GM19099 (cell line): Measurements from ENCODE around the gene ALPI.

Experiments
- POLR2A ChIP-seq: IDR thresholded peaks from 3 replicates; pipeline ENCODE4 v1.6.1; 2011; ENCODE audit warnings: low read depth; ENCODE audit not compliant: insufficient read length; ENCODE audit errors: extremely low read depth

Gene ALPI

DNA sequence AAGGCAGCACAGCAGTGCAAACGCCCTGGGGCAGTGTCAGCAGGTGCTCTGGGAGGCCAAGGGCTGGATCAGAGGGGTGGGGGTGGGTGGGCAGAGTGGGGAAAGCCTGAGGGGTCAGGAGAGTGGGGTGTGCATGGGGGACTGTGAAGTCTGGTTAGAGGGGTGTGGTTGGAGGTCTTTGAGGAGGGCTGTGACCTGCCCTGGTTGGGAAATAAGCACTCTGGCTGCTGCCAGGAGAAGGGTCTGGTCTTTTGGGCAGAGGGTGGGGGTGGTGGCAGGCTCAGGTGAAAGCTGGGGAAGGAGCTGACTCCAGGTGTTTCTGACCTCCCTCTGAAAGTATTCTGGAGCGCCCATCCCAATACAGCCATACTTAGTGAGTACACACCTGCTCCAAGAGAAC lies 4.2 kb downstream of the ALPI start:
- no peak for TF ChIP-seq POLR2A

DNA sequence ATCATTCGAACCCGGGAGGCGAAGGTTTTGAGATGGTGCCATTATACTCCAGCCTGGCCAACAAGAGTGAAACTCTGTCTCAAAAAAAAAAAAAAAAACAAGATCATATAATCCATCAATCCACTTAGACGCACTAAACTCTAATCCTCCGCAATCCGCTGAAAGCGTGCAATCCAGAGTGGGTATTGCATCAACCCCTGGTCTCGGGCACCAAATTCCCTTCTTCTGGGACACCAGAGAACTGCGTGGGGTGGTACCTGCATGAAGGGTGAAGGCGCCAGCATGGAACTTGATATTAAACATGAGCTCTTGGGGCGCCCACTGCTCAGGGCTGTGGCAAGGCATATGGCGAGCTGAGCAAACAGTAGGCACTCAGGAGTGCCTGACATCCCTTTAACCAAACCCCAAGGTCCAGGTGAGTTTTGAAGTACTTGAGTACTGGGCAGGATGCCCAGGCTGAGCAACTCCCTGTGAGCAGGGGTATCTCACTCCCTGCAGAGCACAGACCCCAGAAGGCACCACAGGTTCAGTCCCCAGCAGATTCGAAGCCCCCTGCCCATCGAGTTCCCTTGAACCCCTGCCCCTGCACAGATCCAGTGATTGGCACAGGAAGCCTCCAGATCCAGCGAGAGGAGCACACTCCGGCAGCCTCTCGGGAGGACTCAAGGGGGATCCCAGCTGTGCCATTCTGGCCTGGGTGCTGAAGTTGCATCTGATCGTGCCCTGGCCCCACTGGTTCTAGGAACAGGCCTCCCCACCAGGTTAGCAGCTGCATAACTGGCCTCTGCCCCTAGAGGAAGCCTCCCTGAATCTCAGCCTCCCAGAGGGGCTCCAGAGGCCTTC lies 8.0 kb downstream of the ALPI start:
- no peak for TF ChIP-seq POLR2A

DNA sequence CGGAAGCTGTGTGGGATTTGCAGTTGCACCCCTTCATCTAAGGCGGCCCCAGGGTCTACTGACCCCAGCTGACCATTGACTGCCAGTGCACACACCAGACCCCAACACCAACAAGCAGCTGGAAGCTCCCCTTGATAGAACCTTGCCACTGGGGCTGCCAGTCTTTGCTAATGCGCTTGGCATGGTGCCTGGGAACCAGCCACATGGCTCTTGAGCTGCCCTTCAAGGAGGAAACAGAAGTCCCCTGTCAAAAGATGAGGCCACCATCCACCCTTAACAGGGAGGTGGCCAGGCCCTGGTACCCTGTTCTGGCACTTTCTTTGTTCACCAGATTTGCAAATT lies 8.6 kb downstream of the ALPI start:
- TF ChIP-seq POLR2A, result no peak

DNA sequence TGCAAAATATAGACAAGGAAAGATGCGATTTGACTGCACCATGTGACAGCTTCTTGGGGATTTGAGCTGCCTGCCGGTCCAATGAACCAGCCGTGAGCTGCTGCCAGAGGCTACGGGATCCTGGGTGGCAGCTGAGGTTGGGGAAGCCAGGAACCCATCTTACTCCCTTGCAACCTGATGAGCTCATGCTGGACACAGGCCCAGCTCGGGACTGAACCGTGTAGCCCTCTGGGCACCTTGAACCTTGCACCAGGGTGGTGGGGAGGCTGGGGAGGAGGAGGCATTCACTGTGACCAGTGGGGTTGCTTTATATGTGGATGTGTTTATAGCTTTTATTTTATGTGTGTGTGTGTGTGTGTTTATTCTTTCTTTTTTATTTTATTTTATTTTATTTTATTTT lies 9.1 kb downstream of the ALPI start:
- TF ChIP-seq POLR2A, result no peak

DNA sequence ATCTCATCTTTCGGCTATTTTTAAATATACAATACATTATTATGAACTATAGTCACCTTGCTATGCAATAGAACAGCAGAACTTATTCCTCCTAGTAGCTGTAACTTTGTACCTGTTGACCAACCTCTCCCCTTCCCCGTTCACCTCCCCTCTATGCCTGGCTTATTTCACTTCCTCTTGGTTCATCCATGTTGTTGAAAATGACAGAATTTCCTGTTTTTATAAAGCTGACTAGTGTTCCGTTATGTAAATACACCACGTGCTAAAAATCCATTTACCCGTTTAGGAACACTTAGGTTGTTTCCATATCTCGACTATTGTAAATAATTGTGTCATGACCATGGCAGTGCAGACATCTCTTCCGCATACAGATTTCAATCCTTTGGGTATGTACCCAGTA lies 10.3 kb downstream of the ALPI start:
- no peak for TF ChIP-seq POLR2A

DNA sequence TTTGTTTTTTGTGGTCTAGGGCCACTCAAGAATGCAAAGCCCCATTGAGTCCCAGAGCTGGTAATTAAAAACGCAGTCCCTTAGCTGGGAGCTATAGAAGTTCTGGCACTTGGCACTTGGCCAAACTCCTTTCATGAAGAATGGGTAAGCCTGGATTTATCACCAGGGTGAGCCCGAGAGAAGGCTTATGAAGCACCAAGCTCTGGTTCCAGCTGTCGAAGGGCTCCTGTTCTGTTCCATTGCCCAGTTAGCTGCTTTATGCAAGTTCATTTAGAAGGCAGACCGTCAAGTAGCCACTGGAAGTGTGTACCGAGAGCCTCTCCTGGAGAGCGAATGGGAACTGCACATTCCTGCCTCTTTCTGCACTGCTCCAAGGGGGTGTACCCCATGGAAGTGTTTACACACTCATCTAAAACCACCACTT lies 17.5 kb downstream of the ALPI start:
- no peak for TF ChIP-seq POLR2A

DNA sequence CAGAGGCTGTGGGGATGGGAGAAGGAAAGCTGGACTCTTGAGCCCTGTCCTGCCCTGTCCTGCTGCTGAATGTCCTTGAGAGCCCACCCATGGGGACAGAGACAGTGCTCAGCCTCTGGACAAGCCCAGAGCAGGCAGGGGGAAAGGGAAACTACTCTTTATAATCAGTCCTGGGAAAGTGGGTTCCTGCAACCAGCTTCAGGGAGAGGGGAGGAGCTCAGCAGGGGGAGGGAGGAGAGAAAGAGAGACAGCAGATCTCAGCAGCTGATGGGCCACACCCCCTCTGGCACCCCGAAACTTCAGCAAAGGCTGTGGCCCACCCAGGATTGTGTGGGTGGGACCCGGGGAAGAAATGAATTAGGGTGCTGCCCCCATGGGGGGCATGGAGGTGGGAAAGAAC lies 20.1 kb downstream of the ALPI start:
- no peak for TF ChIP-seq POLR2A

DNA sequence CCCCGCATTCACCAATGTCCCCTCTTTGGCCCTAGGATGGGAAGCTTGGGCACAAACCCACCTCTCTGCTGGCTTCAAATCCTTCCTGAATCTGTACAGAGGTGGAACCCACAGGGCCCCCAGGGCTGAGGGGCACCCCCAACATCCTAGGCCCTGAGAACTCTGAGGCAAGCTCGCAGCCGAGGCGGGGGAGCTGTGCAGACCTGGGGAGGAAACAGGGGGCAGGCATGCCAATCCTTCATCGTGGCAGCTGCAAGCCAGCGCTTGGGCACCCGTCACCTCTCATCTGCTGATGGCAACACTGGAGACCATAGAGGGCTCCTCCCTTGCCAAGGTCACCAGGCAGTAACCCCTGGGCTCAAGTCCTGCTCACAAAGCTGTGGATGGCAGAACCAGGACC lies 20.8 kb downstream of the ALPI start:
- TF ChIP-seq POLR2A, result no peak

DNA sequence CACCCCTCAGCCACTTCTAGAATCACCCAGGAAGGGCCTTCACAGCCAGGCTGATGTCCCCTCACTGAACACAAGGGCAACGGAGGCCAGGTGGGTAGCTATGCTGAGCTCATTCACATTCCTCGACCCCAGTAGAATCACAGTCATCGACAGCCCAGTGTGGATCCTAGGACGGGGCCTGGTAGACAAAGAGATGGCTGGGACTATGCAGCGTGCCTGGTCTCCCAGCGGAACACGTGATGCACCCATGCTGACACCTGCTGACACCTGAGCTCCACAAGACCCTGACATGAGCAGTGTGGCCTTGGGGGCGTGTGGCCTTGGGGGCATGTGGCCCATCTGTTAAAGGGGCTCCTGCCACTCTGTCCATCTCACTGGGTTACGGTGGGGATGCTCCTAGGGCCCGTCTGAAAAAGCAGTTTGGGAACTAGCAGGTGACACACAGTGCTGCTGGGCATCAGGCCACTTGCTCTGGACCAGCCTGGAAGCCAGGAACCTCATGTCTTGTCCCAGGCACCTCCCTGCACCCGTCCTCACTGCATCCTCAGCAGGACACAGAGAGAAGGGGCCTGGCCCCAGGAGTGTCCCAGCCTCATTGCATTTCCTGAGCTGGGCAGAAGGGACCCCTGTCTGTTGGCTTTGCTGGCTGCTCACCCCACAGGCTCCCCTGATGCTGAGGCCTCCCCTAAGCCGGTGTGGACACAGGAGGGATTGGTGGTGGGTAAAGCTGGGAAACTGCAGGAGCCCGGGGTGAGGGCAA lies 22.0 kb downstream of the ALPI start:
- no peak for TF ChIP-seq POLR2A

DNA sequence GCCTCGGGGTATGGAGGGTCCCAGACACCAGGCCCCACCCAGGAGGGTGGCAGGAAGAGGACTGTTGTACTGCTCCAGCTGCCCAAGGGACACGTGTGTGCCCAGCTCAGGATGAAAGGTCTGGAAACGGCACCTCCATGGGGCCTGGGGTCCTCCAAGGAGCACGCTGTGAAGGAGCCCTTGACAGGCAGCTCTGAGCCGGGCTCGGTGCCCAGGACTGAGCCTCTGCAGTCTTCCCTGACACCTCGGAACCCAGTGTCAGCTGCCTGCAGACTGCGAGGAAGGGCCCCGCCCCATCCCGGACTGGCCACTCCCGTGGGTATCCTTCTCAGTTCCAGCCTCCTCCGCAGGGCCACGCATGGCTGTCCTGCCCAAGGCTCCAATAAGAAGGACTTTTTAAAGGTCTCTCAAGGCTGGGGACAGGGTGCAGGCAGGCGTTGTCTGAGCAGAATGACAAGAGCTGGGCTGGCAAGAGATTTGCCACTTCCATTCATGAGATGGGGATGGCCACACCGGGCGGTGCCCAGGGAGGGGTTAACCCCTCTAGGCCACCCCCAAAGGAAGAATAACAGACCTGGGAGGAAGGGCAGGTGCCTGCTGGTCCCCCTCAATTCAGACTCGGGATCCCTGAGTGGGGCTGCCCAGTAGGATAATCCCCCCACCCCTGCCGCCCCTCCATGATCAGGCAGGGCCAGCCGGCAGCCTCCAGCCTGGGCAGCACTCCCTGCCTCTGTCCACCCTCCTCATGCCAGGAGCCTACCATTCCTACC lies 22.8 kb downstream of the ALPI start:
- TF ChIP-seq POLR2A, result no peak

DNA sequence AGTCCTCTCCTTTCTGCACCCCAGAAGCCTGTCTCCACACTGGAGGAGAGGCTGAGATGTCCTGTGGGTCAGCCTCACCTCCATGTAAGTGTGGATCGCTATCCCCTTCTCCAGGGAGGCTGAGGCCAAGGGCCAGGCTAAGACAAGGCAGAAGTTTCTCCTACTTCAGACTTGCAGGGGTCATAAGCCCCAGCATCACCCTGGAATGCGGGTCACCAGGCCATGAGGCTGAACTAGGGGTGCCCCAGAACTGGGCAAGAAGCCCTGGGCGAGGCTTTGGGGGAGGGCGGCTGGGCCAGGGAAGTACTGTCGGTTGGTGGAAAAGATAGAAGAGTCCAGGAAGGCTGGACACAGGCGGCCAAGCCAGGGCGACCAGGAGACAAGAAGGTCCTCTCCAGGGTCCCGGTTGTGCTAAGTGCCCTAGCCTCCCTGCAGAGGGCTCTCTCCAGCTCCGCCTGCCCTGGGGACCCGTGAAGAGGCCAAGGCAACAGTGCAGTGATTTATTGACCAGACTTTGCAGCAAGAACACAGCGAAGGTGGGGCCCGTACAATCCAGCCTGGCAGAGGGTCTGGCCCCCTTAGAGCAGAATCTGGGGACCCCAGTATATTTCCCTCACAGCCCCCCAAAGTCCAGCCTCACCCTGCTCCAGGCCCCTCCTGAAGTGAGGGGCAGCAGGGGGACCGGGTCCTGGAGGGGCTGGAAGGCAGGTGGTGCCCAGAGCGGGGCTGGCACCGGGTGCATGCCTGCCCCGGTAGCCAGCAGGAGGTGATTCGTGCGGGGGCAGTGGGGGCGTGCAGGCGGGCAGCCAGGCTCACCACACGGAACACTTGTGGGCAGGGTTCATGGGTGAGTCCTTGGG lies 23.6 kb downstream of the ALPI start:
- TF ChIP-seq POLR2A, result no peak

DNA sequence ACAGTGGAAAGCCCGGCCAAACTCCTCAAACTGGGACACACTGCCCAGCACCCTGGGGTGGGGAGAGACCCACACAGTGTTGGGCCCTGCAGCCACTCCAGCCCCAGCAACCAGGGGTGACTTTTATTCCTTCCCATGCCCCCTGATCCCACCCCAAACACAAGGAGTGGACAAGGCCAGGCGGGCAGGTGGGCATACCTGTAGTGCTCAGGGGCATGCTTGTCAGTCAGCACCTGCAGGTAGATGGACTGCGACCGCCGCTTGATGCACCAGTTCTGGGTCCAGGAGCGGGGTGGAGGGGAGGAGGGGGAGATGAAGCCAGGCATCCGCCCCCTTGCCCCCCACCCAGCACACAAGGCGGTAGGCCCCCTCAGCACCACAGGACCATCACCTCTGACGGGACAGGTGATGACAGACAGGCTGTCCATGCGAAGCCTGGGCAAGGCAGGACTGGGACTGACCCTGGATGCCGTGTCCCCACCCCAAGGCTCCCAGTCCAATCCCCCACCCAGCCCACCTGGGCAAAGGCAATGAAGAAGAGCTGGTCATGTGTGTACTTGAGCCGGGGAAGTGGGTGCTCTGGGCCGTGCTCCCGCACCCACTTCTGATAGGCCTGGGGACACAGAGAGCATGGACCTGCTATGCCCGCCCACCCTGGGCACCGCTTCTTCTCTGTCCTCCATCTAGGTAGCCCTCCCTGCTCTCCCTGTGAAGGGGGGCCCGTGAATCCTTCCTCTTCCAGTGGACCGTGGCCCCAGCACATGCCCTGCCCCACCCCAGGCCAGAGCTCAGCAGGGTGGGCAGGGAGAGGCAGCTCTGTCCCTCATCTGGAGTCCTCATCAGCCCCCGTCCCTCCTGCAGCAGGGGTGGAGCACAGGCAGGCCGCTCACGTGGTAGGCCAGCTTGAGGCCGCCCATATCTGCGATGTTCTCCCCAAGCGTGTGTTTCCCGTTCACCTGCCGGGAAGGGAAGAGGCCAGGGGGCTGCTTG lies 24.5 kb downstream of the ALPI start:
- TF ChIP-seq POLR2A, result no peak

DNA sequence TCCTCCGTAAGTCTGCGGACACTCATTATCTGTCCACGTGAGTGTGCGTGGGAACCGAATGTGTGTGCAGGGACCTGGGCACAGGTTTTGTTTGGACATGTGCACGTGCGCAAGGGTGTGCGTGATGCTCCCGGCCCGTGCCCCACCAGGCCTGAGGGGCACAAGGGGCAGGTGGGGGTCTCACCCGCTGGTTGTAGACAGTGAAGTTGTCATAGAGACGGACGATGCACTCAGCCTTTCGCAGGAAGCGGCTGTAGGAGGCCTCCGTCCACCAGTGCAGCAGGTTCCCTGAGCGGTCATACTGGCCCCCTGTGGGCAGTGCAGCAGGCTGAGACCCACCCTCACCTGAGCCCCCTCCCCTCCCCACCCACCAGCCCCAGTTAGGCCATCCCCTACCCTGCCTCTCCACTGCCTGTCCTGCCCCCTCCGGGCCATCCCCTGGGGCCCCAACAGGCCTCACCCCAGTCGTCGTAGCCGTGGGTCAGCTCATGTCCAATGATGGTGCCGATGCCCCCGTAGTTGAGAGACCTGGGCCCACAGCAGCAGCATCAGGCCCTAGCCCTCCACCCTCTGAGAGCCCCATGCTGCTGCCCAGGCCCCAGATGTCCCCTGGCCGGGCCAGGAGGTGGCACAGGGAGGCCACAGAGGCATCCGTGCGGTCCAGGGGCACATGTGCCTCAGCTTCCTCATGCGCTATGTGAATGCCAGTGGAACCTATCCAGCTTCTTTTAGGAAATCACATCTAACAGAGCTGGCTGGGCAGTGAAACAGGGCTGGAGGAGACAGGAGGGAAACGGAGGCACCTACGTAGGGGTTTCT lies 25.6 kb downstream of the ALPI start:
- no peak for TF ChIP-seq POLR2A
